HG03060 (cell line): ENCODE results near the gene CDCP1.
A peak's percentile ranks its signal among the peaks of the same experiment; 100 is the strongest.

Experiments used
- ATAC-seq: cut with Tn5 transposase; IDR thresholded peaks from one replicate; pipeline ENCODE4 v1.9.1; 2021; ENCODE audit warnings: low read depth, moderate number of reproducible peaks; ENCODE audit not compliant: unreplicated experiment

CDCP1 gene

GRCh38 chr3:45174234-45174633, 28.1 kb upstream of the CDCP1 start:
- no peak for ATAC-seq

GRCh38 chr3:45173776-45174175, 27.6 kb upstream of the CDCP1 start:
- ATAC-seq: no peak

GRCh38 chr3:45171283-45171682, 25.1 kb upstream of the CDCP1 start:
- no peak for ATAC-seq

- ATAC-seq: no peak
These were observed 23.9 kb upstream of the CDCP1 start for GRCh38 chr3:45170096-45170495.

- ATAC-seq: no peak
These were observed 23.1 kb upstream of the CDCP1 start for GRCh38 chr3:45169125-45169904.

- ATAC-seq: no peak
These were observed 22.3 kb upstream of the CDCP1 start for GRCh38 chr3:45168451-45168850.

GRCh38 chr3:45167011-45167911, 21.1 kb upstream of the CDCP1 start:
- peak; percentile 55 for ATAC-seq

- no peak for ATAC-seq
These were observed 20.2 kb upstream of the CDCP1 start for GRCh38 chr3:45166321-45166879.

GRCh38 chr3:45165497-45166283, 19.5 kb upstream of the CDCP1 start:
- ATAC-seq: no peak

GRCh38 chr3:45164056-45164455, 17.9 kb upstream of the CDCP1 start:
- no peak for ATAC-seq

- ATAC-seq: no peak
These were observed 17.3 kb upstream of the CDCP1 start for GRCh38 chr3:45163481-45163880.

- ATAC-seq: no peak
These were observed 8.5 kb upstream of the CDCP1 start for GRCh38 chr3:45154641-45155147.

GRCh38 chr3:45153658-45154437, 7.7 kb upstream of the CDCP1 start:
- no peak for ATAC-seq

- no peak for ATAC-seq
These were observed 6.1 kb upstream of the CDCP1 start for GRCh38 chr3:45152307-45152706.

GRCh38 chr3:45151100-45151499, 4.9 kb upstream of the CDCP1 start:
- ATAC-seq: no peak

- ATAC-seq: no peak
These were observed 2.7 kb upstream of the CDCP1 start for GRCh38 chr3:45148921-45149320.

GRCh38 chr3:45145223-45145622, 955 bp downstream of the CDCP1 start:
- no peak for ATAC-seq

GRCh38 chr3:45143673-45144671, 2.2 kb downstream of the CDCP1 start:
- no peak for ATAC-seq
